Lower leg skin (tissue), 4 donors: ENCODE data around the gene CACNA1I. TPM values are rescaled to one million over a fixed set of nuclear protein-coding genes. Genes with fewer than 3 reads are reported as not detected.
"Not testable (repeated sequence)": the region's sequence is repeated elsewhere in the genome, so short reads cannot be mapped to it uniquely, and the experiment has no call there.

Experiments
- DNase-seq, 2 donors: peaks; one replicate each; pipeline ENCODE4 v3.0.0-alpha.2; 2019; ENCODE audit warnings: low spot score in 2 of 2
- H3K4me3 ChIP-seq: fragments of 200-600 bp; sonication (generic); 2 replicates; pipeline ENCODE4 v1.5.1; 2017; ENCODE audit warnings: mild to moderate bottlenecking, low read depth; ENCODE audit not compliant: poor library complexity, severe bottlenecking
- CTCF ChIP-seq, 3 donors: fragments of 450-650 bp; IDR thresholded peaks; one replicate each; pipeline ENCODE4 v1.5.1; 2016; ENCODE audit warnings: antibody characterized with exemption in 3 of 3, mild to moderate bottlenecking in 3 of 3, moderate library complexity in 2 of 3
- POLR2A ChIP-seq, 2 donors: fragments of 450-650 bp; IDR thresholded peaks; one replicate each; pipeline ENCODE4 v1.6.1; 2016 to 2017; ENCODE audit warnings: antibody characterized with exemption in 2 of 2, mild to moderate bottlenecking in 1 of 2, moderate library complexity in 1 of 2
- WGBS, 2 donors: methylation state at CpG; one replicate each; pipeline ENCODE4 v1.1.5; 2018; 5-methylcytosine and 5-hydroxymethylcytosine counted together
- intact Hi-C: fragments of 100-400 bp; cut with DNase I; formaldehyde crosslinking; loops from one replicate; pipeline ENCODE4 v1.15.0; 2023; ENCODE audit warnings: low total_unique reads
- total RNA-seq, 4 donors: library from RNA; depleted of rRNA; stranded (reverse); fragments of >200 nt; gene quantifications; one replicate each; pipeline ENCODE4 v1.1.0, GENCODE V29; 2016

CACNA1I gene
- total RNA-seq, 4 donors from 2014 or later = 0.13 to 0.27 (median 0.21) TPM

GRCh38 chr22:39731481-39731880, 160.9 kb downstream of the CACNA1I start:
- WGBS, 2 donors = 80 to 89% methylated on average over 5 of the region's 5 CpGs
- H3K4me3 ChIP-seq = no peak overlapping the region
- TF ChIP-seq CTCF (IDR thresholded peaks at IDR 0.05) (no peak), POLR2A (IDR thresholded peaks at IDR 0.05) (no peak)
- DNase-seq = no peak
- intact Hi-C loops = no loop called here

GRCh38 chr22:39731881-39732555, 161.5 kb downstream of the CACNA1I start:
- TF ChIP-seq POLR2A (IDR thresholded peaks at IDR 0.05) (no peak), CTCF (IDR thresholded peaks at IDR 0.05) (no peak)
- intact Hi-C loops = no loop called here
- no peak for DNase-seq
- H3K4me3 ChIP-seq = no peak overlapping the region
- WGBS, 2 donors = 58 to 71% methylated on average over 12 of the region's 12 CpGs

GRCh38 chr22:39732625-39733024, 162.1 kb downstream of the CACNA1I start:
- no peak overlapping the region for H3K4me3 ChIP-seq
- DNase-seq = no peak
- TF ChIP-seq POLR2A (IDR thresholded peaks at IDR 0.05) (no peak), CTCF (IDR thresholded peaks at IDR 0.05) (no peak)
- intact Hi-C loops = no loop called here
- 60 to 67% methylated on average over 8 of the region's 8 CpGs for WGBS, 2 donors

GRCh38 chr22:39733191-39733590, 162.6 kb downstream of the CACNA1I start:
- H3K4me3 ChIP-seq = no peak overlapping the region
- no peak for TF ChIP-seq CTCF (IDR thresholded peaks at IDR 0.05)
- TF ChIP-seq POLR2A (IDR thresholded peaks at IDR 0.05) = no peak
- no peak for DNase-seq
- intact Hi-C loops = no loop called here
- 79 to 88% methylated on average over 2 of the region's 2 CpGs for WGBS, 2 donors

DNA sequence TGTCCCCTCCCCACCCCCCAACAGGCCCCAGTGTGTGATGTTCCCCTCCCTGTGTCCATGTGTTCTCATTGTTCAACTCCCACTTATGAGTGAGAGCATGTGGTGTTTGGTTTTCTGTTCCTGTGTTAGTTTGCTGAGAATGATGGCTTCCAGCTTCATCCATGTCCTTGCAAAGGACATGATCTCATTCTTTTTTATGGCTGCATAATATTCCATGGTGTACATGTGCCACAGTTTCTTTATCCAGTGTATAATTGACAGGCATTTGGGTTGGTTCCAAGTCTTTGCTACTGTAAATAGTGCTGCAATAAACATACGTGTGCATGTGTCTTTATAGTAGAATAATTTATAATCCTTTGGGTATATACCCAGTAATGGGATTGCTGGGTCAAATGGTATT, 163.5 kb downstream of the CACNA1I start:
- intact Hi-C loops, H3K4me3 ChIP-seq, DNase-seq: not testable (repeated sequence)
- WGBS, 2 donors = 67 to 71% methylated on average over 1 of the region's 1 CpG

DNA sequence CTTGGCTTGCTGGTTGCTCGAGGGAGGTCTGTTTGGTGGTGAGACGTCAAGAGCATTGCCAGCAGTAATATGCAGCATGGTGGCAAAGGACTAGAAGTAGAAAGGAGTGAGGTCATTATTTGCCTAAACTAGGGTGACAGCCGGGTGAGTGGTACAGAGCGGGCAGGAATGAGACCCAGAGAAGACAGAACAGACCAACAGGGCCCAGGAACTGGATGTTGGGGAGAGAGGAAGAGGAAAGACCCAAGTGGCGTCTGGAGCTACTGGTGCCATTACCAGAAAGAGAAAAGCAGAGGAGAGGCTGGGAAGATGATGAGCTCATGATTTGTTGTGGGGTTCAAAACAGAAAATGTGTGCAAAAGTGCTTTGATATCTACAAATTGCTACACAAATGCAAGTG, 164.3 kb downstream of the CACNA1I start:
- DNase-seq = no peak
- no peak for TF ChIP-seq POLR2A (IDR thresholded peaks at IDR 0.05)
- TF ChIP-seq CTCF (IDR thresholded peaks at IDR 0.05) = no peak
- no peak overlapping the region for H3K4me3 ChIP-seq
- WGBS, 2 donors = 80 to 81% methylated on average over 5 of the region's 5 CpGs
- intact Hi-C loops = no loop called here
